ENCODE measurements around the gene MBD5. TPM values are rescaled to one million over a fixed set of nuclear protein-coding genes. Genes with fewer than 3 reads are reported as not detected.
"Not testable (repeated sequence)": the region's sequence is repeated elsewhere in the genome, so short reads cannot be mapped to it uniquely, and the experiment has no call there.

Gene MBD5
- total and polyA plus RNA-seq, 2 of the 4 experiments (the other 2 are of a cell fraction) = 9.8 to 14.2 TPM

DNA sequence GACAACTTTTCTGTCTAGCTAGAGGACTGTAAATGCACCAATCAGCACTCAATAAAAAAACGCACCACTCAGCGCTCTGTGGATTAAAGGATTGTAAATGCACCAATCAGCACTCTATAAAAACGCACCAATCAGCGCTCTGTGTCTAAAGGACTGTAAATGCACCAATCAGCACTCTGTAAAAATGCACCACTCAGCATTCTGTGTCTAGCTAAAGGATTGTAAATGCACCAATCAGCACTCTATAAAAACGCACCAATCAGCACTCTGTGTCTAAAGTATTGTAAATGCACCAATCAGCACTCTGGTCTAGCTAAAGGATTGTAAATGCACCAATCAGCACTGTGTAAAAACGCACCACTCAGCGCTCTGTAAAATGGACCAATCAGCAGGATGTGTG, 25.9 kb upstream of the MBD5 start:
- ATAC-seq (ENCODE audit: low read depth); H3K36me3 ChIP-seq (ENCODE audit: control insufficient read depth, insufficient read depth, low read length); H2BK120ac ChIP-seq (ENCODE audit: low read depth, low read length); H3K56ac ChIP-seq (ENCODE audit: extremely low read depth, insufficient read depth, low read length); H2BK15ac ChIP-seq (ENCODE audit: low read depth, low read length); H4K91ac ChIP-seq (ENCODE audit: insufficient read depth, low read depth, low read length); H2AK9ac ChIP-seq (replicated peaks; ENCODE audit: low read depth, low read length, poor library complexity); H3K4me2 ChIP-seq (ENCODE audit: low read depth, low read length); POLR2A ChIA-PET (ENCODE audit: unreplicated experiment); H4K5ac ChIP-seq (ENCODE audit: low read depth, low read length); CTCF ChIA-PET; H3K4me1 ChIP-seq (ENCODE audit: control insufficient read depth, insufficient read depth, low read length); H3K27me3 ChIP-seq (ENCODE audit: control insufficient read depth, insufficient read depth, low read length); H3K9ac ChIP-seq (ENCODE audit: low read depth, low read length); H3K4me3 ChIP-seq (ENCODE audit: insufficient read depth, low read depth, low read length); H3K9me3 ChIP-seq (ENCODE audit: control insufficient read depth, insufficient read depth, low read length); H3K14ac ChIP-seq (replicated peaks; ENCODE audit: low read depth, low read length); DNase-seq; H3K23ac ChIP-seq (ENCODE audit: low read depth, low read length); H2AFZ ChIP-seq (replicated peaks; ENCODE audit: low read length, poor library complexity); BruUV-seq (replicated peaks); H2AK5ac ChIP-seq (ENCODE audit: low read depth, low read length); H4K20me1 ChIP-seq (ENCODE audit: insufficient read depth, low read length); H4K8ac ChIP-seq (ENCODE audit: low read depth in 2 of 2, low read length in 2 of 2); H3K18ac ChIP-seq (ENCODE audit: low read depth, low read length); dilution Hi-C loops (cut with HindIII; ENCODE audit: low sequenced_read_pairs, unreplicated experiment); H3K4ac ChIP-seq (ENCODE audit: low read depth, low read length); H2BK20ac ChIP-seq (ENCODE audit: low read depth, low read length); H3K27ac ChIP-seq (ENCODE audit: insufficient read depth, low read length); H3K9me1 ChIP-seq (ENCODE audit: insufficient read depth, low read length); H2BK5ac ChIP-seq (ENCODE audit: low read depth, low read length, poor library complexity, severe bottlenecking): not testable (repeated sequence)
- in situ Hi-C loops (cut with MboI; ENCODE audit: low sequenced_read_pairs) (loop anchor here (5.0 to 25.0 kb wide), 2 partner anchors 517 to 992 kb away; no protein-coding TSS in a partner anchor), intact Hi-C loops (cut with micrococcal nuclease) (loop anchor here (10.0 kb wide), 1 partner anchor 360 kb away; no protein-coding TSS in a partner anchor)
- peak; percentile 71 for TF ChIP-seq MAFK (IDR thresholded peaks at IDR 0.05; ENCODE audit: low read depth, low read length)
- H3K79me1 ChIP-seq (ENCODE audit: low read depth in 1 of 2, low read length in 2 of 2) = peaks cover 9 to 31% of the 10 kb centered on the region in 2 experiments
- WGBS, 2 experiments (ENCODE audit: extremely low coverage in 2 of 2, insufficient read length in 1 of 2) = no CpG with 5 or more reads among the region's 7 CpGs

Measured in IMR-90 (cell line).